Placental epithelial cell (primary cell): ENCODE data around the gene IFT88. TPM values are rescaled to one million over a fixed set of nuclear protein-coding genes. Genes with fewer than 3 reads are reported as not detected.

Experiments used
- small RNA-seq: library from RNA; depleted of rRNA; stranded (forward); fragments of <200 nt; gene quantifications from one replicate; pipeline ENCODE3, GENCODE V24; 2012
- total RNA-seq: library from RNA; depleted of rRNA; stranded (reverse); fragments of >200 nt; gene quantifications from 2 replicates; pipeline ENCODE4 v1.2.3, GENCODE V29; 2012

IFT88 gene
- total RNA-seq, result 8.1 and 13.0 TPM in 2 replicates

GRCh38 chr13:20566898-20567874, at the start of gene IFT88:
Gene IFT88, plus strand, starts transcription at chr13:20567157. Its CDS starts 7,229 bp downstream, at chr13:20574386.

GRCh38 chr13:20525601-20526544, 41.1 kb upstream of the IFT88 start, which contains the start of gene CRYL1:
Gene CRYL1, minus strand, starts transcription at chr13:20525857. Its CDS starts 63 bp downstream, at chr13:20525794.

GRCh38 chr13:20702915-20703779, 136.2 kb downstream of the IFT88 start, which contains the start of gene IL17D:
Gene IL17D, plus strand, starts transcription at chr13:20703699. Its CDS starts 303 bp downstream, at chr13:20704002.

Small RNA genes within 50 kb of the gene (small RNA-seq; reads per million reads assigned to genes)
- 0.81 reads per million, percentile 48 among the genes with 10 or more reads in this experiment for gene RNU2-7P

Other genes with a start within 250 kb of the IFT88 start
- gene CRYL1, start 41.3 kb upstream of the IFT88 start, total RNA-seq, result 1.8 and 3.1 TPM in 2 replicates
- under 0.01 TPM in 1 of 2 replicates, not detected in the other for gene IL17D, start 136.5 kb downstream of the IFT88 start, total RNA-seq
- gene EEF1AKMT1, start 206.8 kb downstream of the IFT88 start, total RNA-seq, result 7.0 and 10.6 TPM in 2 replicates